ENCODE results near the gene HHATL.
"Not testable (repeated sequence)": the region's sequence is repeated elsewhere in the genome, so short reads cannot be mapped to it uniquely, and the experiment has no call there.

HHATL gene

GRCh38 chr3:42733501-42734262, 31.1 kb upstream of the HHATL start:
- no peak for DNase-seq

GRCh38 chr3:42732829-42733459, 30.3 kb upstream of the HHATL start:
- no peak for DNase-seq

GRCh38 chr3:42732196-42732828, 29.7 kb upstream of the HHATL start:
- no peak for DNase-seq

GRCh38 chr3:42731476-42732195, 29.0 kb upstream of the HHATL start:
- DNase-seq = no peak

- no peak for DNase-seq
These were observed 28.3 kb upstream of the HHATL start for GRCh38 chr3:42730706-42731420.

DNA sequence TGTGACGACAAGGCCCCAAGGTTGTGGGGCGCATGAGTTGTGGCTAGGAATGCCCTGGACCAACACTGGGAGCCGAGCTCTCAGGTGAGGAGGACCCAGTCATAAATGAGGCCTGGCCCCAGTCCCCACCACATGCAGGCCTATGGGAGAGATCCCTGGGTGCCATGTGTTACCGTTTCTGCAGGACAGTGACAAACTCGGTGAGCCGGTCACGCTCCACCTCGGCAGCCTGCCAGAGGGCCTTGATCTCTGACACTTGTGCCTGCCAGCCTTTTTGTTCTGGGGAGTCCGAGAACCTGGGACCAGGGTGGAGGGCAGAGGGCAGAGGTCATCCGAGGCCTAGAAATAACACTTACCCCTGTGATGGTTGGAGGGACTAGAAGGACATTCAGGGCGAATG, 27.7 kb upstream of the HHATL start:
- DNase-seq = no peak

- DNase-seq = no peak
These were observed 27.0 kb upstream of the HHATL start for GRCh38 chr3:42729404-42730145.

- DNase-seq = no peak
These were observed 26.2 kb upstream of the HHATL start for GRCh38 chr3:42728668-42729364.

- DNase-seq = no peak
These were observed 25.5 kb upstream of the HHATL start for GRCh38 chr3:42728056-42728455.

DNA sequence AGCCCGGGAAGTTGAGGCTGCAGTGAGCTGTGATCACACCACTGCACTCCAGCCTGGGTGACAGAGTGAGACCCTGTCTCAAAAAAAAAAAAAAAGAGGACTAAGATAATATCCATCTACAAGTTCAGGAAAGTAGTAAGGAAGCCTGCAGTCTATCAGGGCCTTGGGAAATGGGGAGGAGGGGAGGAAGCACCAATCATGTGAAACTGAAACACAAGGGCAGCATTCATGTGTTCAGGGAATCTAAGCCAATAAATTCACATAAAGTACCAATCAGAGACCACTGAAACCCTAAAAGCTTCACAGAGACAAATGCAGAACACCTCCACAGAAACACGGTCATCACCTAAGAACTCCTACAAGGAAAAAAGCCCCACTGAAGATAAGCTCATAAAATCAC, 22.9 kb upstream of the HHATL start:
- no peak for DNase-seq

DNA sequence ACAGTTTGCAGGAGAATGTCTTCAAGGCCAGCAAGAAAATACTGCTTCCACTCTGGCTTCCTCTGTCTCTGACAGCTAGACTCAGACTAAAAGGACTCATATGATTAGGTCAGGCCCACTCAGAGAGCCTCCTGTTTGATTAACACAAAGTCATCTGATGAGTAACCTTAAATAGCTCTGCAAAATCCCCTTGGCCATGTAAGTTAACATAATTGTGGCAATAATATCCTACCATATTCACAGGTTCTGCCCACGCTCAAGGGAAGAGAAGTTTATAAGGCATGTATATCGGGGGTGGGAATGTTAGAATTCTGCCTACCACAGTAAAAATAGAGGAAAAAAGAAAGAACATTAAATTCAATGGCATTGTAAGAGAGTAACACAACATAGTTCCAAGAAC, 20.6 kb upstream of the HHATL start:
- DNase-seq = no peak

DNA sequence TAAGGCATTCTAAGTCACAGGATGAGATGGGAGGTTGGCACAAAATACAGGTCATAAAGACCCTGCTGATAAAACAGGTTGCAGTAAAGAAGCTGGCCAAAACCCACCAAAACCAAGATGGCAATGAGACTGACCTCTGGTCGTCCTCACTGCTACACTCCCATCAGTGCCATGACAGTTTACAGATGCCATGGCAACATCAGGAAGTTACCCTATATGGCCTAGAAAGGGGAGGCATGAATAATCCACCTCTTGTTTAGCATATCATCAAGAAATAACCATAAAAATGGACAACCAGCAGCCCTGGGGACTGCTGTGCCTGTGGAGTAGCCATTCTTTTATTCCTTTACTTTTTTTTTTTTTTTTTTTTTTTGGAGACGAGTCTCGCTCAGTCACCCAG, 19.8 kb upstream of the HHATL start:
- DNase-seq = not testable (repeated sequence)

DNA sequence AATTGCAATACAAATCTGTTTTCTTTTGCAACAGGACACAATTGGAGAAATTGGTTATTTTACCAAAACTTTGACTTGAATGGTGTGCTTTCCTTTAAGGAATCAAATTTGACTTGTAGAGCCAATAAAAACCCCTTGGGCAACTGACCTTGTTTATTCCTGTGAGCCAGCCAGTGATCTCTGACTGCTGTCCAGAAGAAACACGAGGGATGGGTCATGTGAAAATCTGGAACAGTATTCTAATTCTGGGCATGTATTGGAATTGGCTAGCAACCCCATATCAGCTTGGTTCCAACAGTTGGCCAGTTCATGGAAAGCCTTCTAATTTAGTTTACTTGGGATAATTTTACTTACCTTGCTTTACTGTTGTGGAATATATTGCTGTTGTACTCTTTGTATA, 19.1 kb upstream of the HHATL start:
- no peak for DNase-seq

DNA sequence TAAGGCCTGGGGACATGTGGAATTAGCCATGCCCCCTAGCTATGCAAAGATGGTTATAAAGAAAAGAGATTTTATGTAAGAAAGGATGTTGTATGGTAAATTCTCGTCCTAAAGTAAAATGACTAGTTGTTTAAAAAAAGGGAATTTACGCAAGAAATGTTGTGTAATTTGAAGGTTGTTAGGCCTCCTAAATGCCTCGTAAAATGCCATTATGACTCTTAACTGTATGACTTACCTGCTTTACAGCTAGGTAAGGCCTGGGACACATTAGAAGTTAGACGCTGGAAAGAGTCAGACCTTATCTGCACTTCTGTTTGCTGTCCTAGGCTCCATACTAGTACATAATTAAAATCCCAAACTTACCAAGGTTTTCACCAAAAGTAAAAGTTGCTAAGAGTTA, 17.5 kb upstream of the HHATL start:
- no peak for DNase-seq

DNA sequence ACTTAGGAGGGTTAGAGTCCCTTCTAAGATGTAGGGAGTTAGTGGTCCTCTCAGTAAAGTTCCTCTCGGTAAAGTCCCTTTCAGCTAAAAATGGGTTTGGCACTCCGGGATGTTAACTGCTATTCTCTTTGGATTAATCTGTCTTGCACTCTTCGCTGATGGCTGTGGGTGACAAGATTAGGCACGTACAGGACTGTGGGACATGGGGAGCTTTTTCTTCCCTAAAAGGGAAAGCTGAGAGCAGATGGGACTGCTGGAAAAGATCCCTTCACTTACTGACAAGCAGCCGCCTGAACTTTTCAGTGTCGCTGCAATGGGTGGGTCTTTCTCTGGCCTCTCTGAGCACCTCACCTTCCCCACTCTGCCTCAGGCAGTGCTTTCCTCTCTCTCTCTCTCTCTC, 16.4 kb upstream of the HHATL start:
- no peak for DNase-seq

DNA sequence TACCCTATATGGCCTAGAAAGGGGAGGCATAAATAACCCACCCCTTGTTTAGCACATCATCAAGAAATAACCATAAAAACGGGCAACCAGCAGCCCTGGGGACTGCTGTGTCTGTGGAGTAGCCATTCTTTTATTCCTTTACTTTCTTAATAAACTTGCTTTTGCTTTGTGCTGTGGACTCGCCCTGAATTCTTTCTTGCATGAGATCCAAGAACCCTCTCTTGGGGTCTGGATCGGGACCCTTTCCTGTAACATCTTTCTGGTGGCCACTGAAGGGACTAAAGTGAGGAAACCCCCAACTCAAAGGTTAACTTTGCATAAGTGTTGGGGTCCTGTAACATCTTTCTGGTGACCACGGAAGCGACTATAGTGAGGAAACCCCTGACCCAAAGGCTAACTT, 15.7 kb upstream of the HHATL start:
- no peak for DNase-seq

DNA sequence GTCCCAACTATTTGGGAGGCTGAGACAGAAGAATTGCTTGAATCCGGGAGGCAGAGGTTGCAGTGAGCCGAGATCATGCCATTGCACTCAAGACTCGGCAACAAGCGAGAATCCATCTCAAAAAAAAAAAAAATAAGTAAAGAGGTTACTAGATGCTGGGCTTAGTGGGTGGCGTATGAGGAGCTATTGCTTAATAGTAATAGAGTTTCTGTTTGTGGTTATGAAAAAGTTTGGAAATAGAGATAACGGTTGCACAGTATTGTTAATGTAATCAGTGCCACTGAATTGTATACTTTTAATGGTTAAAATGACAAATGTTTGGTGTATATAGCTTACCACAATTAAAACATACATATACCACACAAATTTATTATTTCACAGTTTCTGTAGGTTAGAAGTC, 14.7 kb upstream of the HHATL start:
- no peak for DNase-seq

- DNase-seq = no peak
These were observed 11.7 kb upstream of the HHATL start for GRCh38 chr3:42714171-42714852.

- no peak for DNase-seq
These were observed 11.1 kb upstream of the HHATL start for GRCh38 chr3:42713747-42714146.

DNA sequence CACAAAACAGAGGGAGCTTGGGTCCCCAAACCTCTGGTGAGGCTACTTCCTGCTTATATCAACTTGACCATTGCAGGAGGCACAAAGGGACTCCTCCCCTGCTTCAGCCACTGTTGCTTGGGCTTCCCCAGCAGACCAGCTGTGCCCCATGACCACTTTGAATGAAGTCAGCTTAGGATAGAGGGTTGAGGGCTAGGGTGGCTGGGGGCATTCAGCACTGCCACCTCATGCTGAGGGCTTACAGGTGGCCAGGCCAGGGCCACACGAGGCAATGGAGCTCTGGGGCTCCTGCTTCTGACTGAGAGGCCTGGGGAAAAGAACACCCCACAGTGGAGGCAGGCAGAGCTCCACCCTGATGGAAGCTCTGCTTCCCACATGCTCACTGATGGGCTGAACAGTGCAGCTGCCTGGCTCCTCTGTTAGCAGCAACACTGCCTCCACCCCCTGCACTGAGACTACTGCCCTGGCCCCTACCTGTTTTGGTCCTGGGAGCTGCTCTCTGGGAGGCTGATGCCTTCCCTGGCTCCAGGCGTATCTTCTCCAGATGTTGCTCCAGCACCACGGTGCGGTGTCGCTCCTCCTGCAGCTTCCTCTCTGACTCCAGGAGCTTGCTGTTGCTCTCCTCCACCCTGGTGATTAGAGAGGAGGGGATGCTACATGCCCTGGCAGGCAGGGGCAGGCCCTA, 10.2 kb upstream of the HHATL start:
- no peak for DNase-seq

- DNase-seq = no peak
These were observed 9.7 kb upstream of the HHATL start for GRCh38 chr3:42712344-42712648.
